SK-N-MC (cell line): ENCODE measurements around the gene RCL1.

Experiments used
- DNase-seq: peaks from one replicate; pipeline ENCODE4 v3.0.0-alpha.2; 2011; ENCODE audit warnings: low read depth, low spot score
- H3K27ac ChIP-seq: fragments of 200-600 bp; sonication (generic); 2 replicates; pipeline ENCODE4 v1.5.1; 2016; ENCODE audit warnings: mixed run types
- H3K36me3 ChIP-seq: fragments of 200-600 bp; sonication (generic); 2 replicates; pipeline ENCODE4 v1.6.1; 2017; ENCODE audit warnings: antibody characterized with exemption, low read length, mixed read lengths; ENCODE audit not compliant: insufficient read depth
- H3K4me3 ChIP-seq: fragments of 200-600 bp; sonication (generic); 2 replicates; pipeline ENCODE4 v1.5.1; 2016
- H3K9ac ChIP-seq: fragments of 200-600 bp; sonication (generic); 2 replicates; pipeline ENCODE4 v1.8.0; 2017; ENCODE audit warnings: mixed run types, mixed read lengths; ENCODE audit not compliant: insufficient read length
- H3K9me3 ChIP-seq: fragments of 200-600 bp; sonication (generic); 2 replicates; pipeline ENCODE4 v1.6.1; 2017; ENCODE audit warnings: low read depth, mild to moderate bottlenecking, antibody characterized with exemption, low read length, moderate library complexity, mixed read lengths
- EZH2 ChIP-seq: fragments of 200-600 bp; sonication (generic); IDR thresholded peaks from one replicate; pipeline ENCODE4 v1.6.1; 2017; ENCODE audit warnings: antibody characterized with exemption
- FOXP2 ChIP-seq: optimal IDR thresholded peaks from 2 replicates; pipeline ENCODE3; 2011; ENCODE audit warnings: mild to moderate bottlenecking, moderate library complexity; ENCODE audit not compliant: insufficient read depth; ENCODE audit errors: extremely low read length, control extremely low read depth
- POLR2AphosphoS5 ChIP-seq: IDR thresholded peaks from 2 replicates; pipeline ENCODE4 v1.6.1; 2012; ENCODE audit warnings: mild to moderate bottlenecking, low read depth, low read length, borderline replicate concordance

Gene RCL1

GRCh38 chr9:4814913-4815312 is 22.2 kb downstream of the RCL1 start:
- TF ChIP-seq POLR2AphosphoS5, result no peak
- no peak for TF ChIP-seq FOXP2
- no peak for TF ChIP-seq EZH2

GRCh38 chr9:4815381-4815956 is 22.7 kb downstream of the RCL1 start:
- no peaks in the 10 kb centered on the region; the same call in 1 of the 2 replicates for H3K9me3 ChIP-seq
- no peak overlapping the region for H3K9ac ChIP-seq
- TF ChIP-seq FOXP2, result no peak
- TF ChIP-seq POLR2AphosphoS5, result no peak
- TF ChIP-seq EZH2, result no peak
- H3K4me3 ChIP-seq, result no peak overlapping the region
- H3K27ac ChIP-seq, result no peak overlapping the region
- no peak for DNase-seq
- H3K36me3 ChIP-seq, result no peaks in the 10 kb centered on the region

More at GRCh38 chr9:4814913-4815312, 22.2 kb downstream of the RCL1 start:
- Histone ChIP-seq H3K36me3 (no peaks in the 10 kb centered on the region), H3K9me3 (no peaks in the 10 kb centered on the region; the same call in 1 of the 2 replicates), H3K27ac (no peak overlapping the region), H3K9ac (no peak overlapping the region), H3K4me3 (no peak overlapping the region)
- DNase-seq, result no peak

GRCh38 chr9:4820168-4820567 is 27.4 kb downstream of the RCL1 start:
- H3K4me3 ChIP-seq, result no peak overlapping the region
- no peaks in the 10 kb centered on the region for H3K9me3 ChIP-seq
- DNase-seq, result no peak
- no peaks in the 10 kb centered on the region for H3K36me3 ChIP-seq
- no peak overlapping the region for H3K9ac ChIP-seq
- H3K27ac ChIP-seq, result no peak overlapping the region
- TF ChIP-seq POLR2AphosphoS5, result no peak
- TF ChIP-seq FOXP2, result no peak
- TF ChIP-seq EZH2, result no peak

GRCh38 chr9:4821133-4821532 is 28.4 kb downstream of the RCL1 start:
- H3K4me3 ChIP-seq, result no peak overlapping the region
- H3K9ac ChIP-seq, result no peak overlapping the region
- H3K9me3 ChIP-seq, result no peaks in the 10 kb centered on the region
- H3K36me3 ChIP-seq, result no peaks in the 10 kb centered on the region
- no peak for DNase-seq
- no peak for TF ChIP-seq FOXP2
- TF ChIP-seq POLR2AphosphoS5, result no peak
- TF ChIP-seq EZH2, result no peak
- no peak overlapping the region for H3K27ac ChIP-seq

- H3K36me3 ChIP-seq, result no peaks in the 10 kb centered on the region; the same call in 1 of the 2 replicates
- no peak for TF ChIP-seq POLR2AphosphoS5
- no peak for DNase-seq
- H3K4me3 ChIP-seq, result no peak overlapping the region
- H3K27ac ChIP-seq, result no peak overlapping the region
- no peaks in the 10 kb centered on the region for H3K9me3 ChIP-seq
- H3K9ac ChIP-seq, result no peak overlapping the region
These were observed 29.3 kb downstream of the RCL1 start for GRCh38 chr9:4822057-4822456.

- no peaks in the 10 kb centered on the region; the same call in 1 of the 2 replicates for H3K36me3 ChIP-seq
- no peak for DNase-seq
- H3K4me3 ChIP-seq, result no peak overlapping the region
- TF ChIP-seq POLR2AphosphoS5 (no peak), EZH2 (no peak), FOXP2 (no peak)
- H3K9me3 ChIP-seq, result no peaks in the 10 kb centered on the region
- no peak overlapping the region for H3K9ac ChIP-seq
- H3K27ac ChIP-seq, result no peak overlapping the region
These were observed 33.8 kb downstream of the RCL1 start for GRCh38 chr9:4826417-4827166.

GRCh38 chr9:4827224-4827623 is 34.5 kb downstream of the RCL1 start:
- no peak overlapping the region for H3K27ac ChIP-seq
- TF ChIP-seq EZH2 (no peak), POLR2AphosphoS5 (no peak), FOXP2 (no peak)
- H3K9ac ChIP-seq, result no peak overlapping the region
- H3K4me3 ChIP-seq, result no peak overlapping the region
- H3K9me3 ChIP-seq, result no peaks in the 10 kb centered on the region
- H3K36me3 ChIP-seq, result no peaks in the 10 kb centered on the region; the same call in 1 of the 2 replicates
- DNase-seq, result no peak

GRCh38 chr9:4828761-4829160 is 36.0 kb downstream of the RCL1 start:
- Histone ChIP-seq H3K27ac (peak overlapping the region; percentile 52; the same call in 1 of the 2 replicates), H3K9ac (no peak overlapping the region), H3K36me3 (no peaks in the 10 kb centered on the region; the same call in 1 of the 2 replicates), H3K4me3 (no peak overlapping the region), H3K9me3 (no peaks in the 10 kb centered on the region)
- TF ChIP-seq POLR2AphosphoS5 (no peak), FOXP2 (no peak), EZH2 (no peak)
- DNase-seq, result no peak
